Mammary epithelial cell (primary cell): ENCODE results near the gene SMC6.

Experiments used
- CTCF ChIP-seq, 2 donors: IDR thresholded peaks in 1 of 2; conservative IDR thresholded peaks in 1 of 2; 2 replicates each; pipeline ENCODE4 v1.5.1; 2011 to 2012; ENCODE audit warnings: inconsistent platforms in 2 of 2, low read length in 2 of 2, mild to moderate bottlenecking in 2 of 2, control low read depth in 1 of 2, low read depth in 1 of 2; ENCODE audit not compliant: insufficient read depth in 1 of 2; ENCODE audit errors: extremely low read depth in 1 of 2
- EZH2 ChIP-seq: IDR thresholded peaks from 2 replicates; pipeline ENCODE4 v1.6.1; 2012; ENCODE audit warnings: low read length, inconsistent platforms, borderline replicate concordance

GRCh38 chr2:17798338-17798737 is 44.7 kb upstream of the SMC6 start:
- TF ChIP-seq CTCF (conservative IDR thresholded peaks at IDR 0.05 in 1 of 2, IDR thresholded peaks at IDR 0.05 in 1 of 2; ENCODE audit: extremely low read depth in 1 of 2, insufficient read depth in 1 of 2, low read depth in 1 of 2, low read length in 2 of 2) (no peak), EZH2 (no peak)
